B cell (primary cell): ENCODE results near the gene GPRC5B. TPM values are rescaled to one million over a fixed set of nuclear protein-coding genes. Genes with fewer than 3 reads are reported as not detected.

Experiments
- ATAC-seq: fragments of 200-7000 bp; cut with Tn5 transposase; one replicate; pipeline ENCODE4 v1.10.0; 2021; ENCODE audit warnings: low read depth, mild to moderate bottlenecking, moderate number of reproducible peaks, moderate library complexity
- CTCF ChIA-PET: fragments of 350-600 bp; sonication (Branson Sonifier 250); formaldehyde crosslinking; loops from one replicate; lab custom pipeline; 2021; ENCODE audit warnings: antibody characterized with exemption, inconsistent platforms; lab: Charles Lee
- POLR2A ChIA-PET: fragments of 350-600 bp; sonication (Branson Sonifier 250); formaldehyde crosslinking; loops from one replicate; lab custom pipeline; 2021; ENCODE audit warnings: antibody characterized with exemption; lab: Charles Lee
- DNase-seq: peaks from one replicate; pipeline ENCODE4 v3.0.0; 2013
- H2AFZ ChIP-seq: 2 replicates; pipeline ENCODE4 v1.6.1; 2012; ENCODE audit warnings: mild to moderate bottlenecking, low read depth, low read length; ENCODE audit not compliant: insufficient read depth, poor library complexity, severe bottlenecking
- H3K27ac ChIP-seq, 2 donors: 1 replicate in 1 of 2; 2 replicates in 1 of 2; pipeline ENCODE4 v1.5.1; 2012 to 2013; ENCODE audit warnings: low read length in 2 of 2, mild to moderate bottlenecking in 2 of 2, moderate library complexity in 1 of 2
- H3K27me3 ChIP-seq, 4 experiments: fragments of 200-600 bp in 1 of 4; sonication (generic) in 1 of 4; replicated peaks in 1 of 4; 1 replicate in 2 of 4; 2 replicates in 2 of 4; pipeline versions ENCODE4 v1.6.1 to v1.7.0; 2013 to 2016; ENCODE audit warnings: low read length in 3 of 4, mild to moderate bottlenecking in 2 of 4, mixed read lengths in 1 of 4, moderate library complexity in 1 of 4; ENCODE audit not compliant: insufficient read depth in 4 of 4, control insufficient read depth in 3 of 4; ENCODE audit errors: control extremely low read depth in 1 of 4
- H3K36me3 ChIP-seq, 2 experiments: replicated peaks in 1 of 2; 1 replicate in 1 of 2; 2 replicates in 1 of 2; pipeline versions ENCODE4 v1.6.1 to v1.7.1; 2013; ENCODE audit warnings: low read length in 1 of 2; ENCODE audit not compliant: insufficient read depth in 2 of 2, control insufficient read depth in 1 of 2; ENCODE audit errors: control extremely low read depth in 1 of 2, extremely low read depth in 1 of 2
- H3K4me1 ChIP-seq, 2 donors: fragments of 200-600 bp in 1 of 2; sonication (generic) in 1 of 2; 1 replicate in 1 of 2; 2 replicates in 1 of 2; pipeline versions ENCODE4 v1.5.1 to v1.6.1; 2013 to 2017; ENCODE audit warnings: low read length in 2 of 2; ENCODE audit not compliant: control insufficient read depth in 2 of 2, insufficient read depth in 2 of 2
- H3K4me2 ChIP-seq: replicated peaks from 2 replicates; pipeline ENCODE3; 2012; ENCODE audit warnings: mild to moderate bottlenecking, low read depth, low read length; ENCODE audit not compliant: poor library complexity, severe bottlenecking
- H3K4me3 ChIP-seq, 5 experiments: fragments of 200-600 bp in 1 of 5; sonication (generic) in 1 of 5; 1 replicate in 3 of 5; 2 replicates in 2 of 5; pipeline versions ENCODE4 v1.5.1 to v1.7.0; 2011 to 2016; ENCODE audit warnings: low read length in 4 of 5, mild to moderate bottlenecking in 4 of 5, low read depth in 2 of 5, control low read depth in 1 of 5, moderate library complexity in 1 of 5; ENCODE audit not compliant: insufficient read depth in 1 of 5; ENCODE audit errors: control extremely low read depth in 1 of 5, extremely low read depth in 1 of 5
- H3K79me2 ChIP-seq: fragments of 200-600 bp; sonication (generic); one replicate; pipeline ENCODE4 v1.6.0; 2016; ENCODE audit warnings: low read length; ENCODE audit not compliant: control insufficient read depth, insufficient read depth
- H3K9ac ChIP-seq: fragments of 200-600 bp; sonication (generic); 2 replicates; pipeline ENCODE4 v1.6.1; 2017; ENCODE audit warnings: mild to moderate bottlenecking, low read length, moderate library complexity
- H3K9me3 ChIP-seq, 3 donors: one replicate each; pipeline versions ENCODE4 v1.6.1 to v1.7.1; 2013; ENCODE audit warnings: low read length in 2 of 3; ENCODE audit not compliant: control insufficient read depth in 2 of 3, insufficient read depth in 1 of 3; ENCODE audit errors: control extremely low read depth in 1 of 3
- H4K20me1 ChIP-seq: 2 replicates; pipeline ENCODE4 v1.6.0; 2012; ENCODE audit warnings: mild to moderate bottlenecking, low read length; ENCODE audit not compliant: insufficient read depth, control insufficient read depth, poor library complexity, severe bottlenecking
- H3K27ac Mint-ChIP-seq: one replicate; pipeline ENCODE4 v1.8.0; 2021; ENCODE audit warnings: mixed read lengths
- H3K27me3 Mint-ChIP-seq: one replicate; pipeline ENCODE4 v1.8.0; 2021; ENCODE audit warnings: mixed read lengths
- H3K4me1 Mint-ChIP-seq: one replicate; pipeline ENCODE4 v1.8.0; 2021; ENCODE audit warnings: mixed read lengths
- H3K4me3 Mint-ChIP-seq: one replicate; pipeline ENCODE4 v1.8.0; 2021; ENCODE audit warnings: mixed read lengths
- H3K9me3 Mint-ChIP-seq: one replicate; pipeline ENCODE4 v1.8.0; 2022; ENCODE audit warnings: mixed read lengths; ENCODE audit not compliant: insufficient read depth
- EZH2 ChIP-seq: IDR thresholded peaks from 2 replicates; pipeline ENCODE4 v1.6.1; 2012; ENCODE audit warnings: borderline replicate concordance, low read depth, mild to moderate bottlenecking, moderate library complexity, low read length; ENCODE audit not compliant: insufficient read depth, poor library complexity, severe bottlenecking
- WGBS: methylation state at CpG from one replicate; pipeline ENCODE4 v1.1.5; 2013; ENCODE audit warnings: missing lambda C conversion rate; ENCODE audit not compliant: insufficient coverage; 5-methylcytosine and 5-hydroxymethylcytosine counted together
- intact Hi-C: fragments of 100-400 bp; cut with micrococcal nuclease; formaldehyde crosslinking; loops from one replicate; pipeline ENCODE4 v1.10.0; 2022
- polyA plus RNA-seq: library from polyadenylated mRNA; depleted of rRNA; stranded (reverse); fragments of >200 nt; gene quantifications from 2 replicates; pipeline ENCODE4 v1.2.3, GENCODE V29; 2012
- total RNA-seq, 2 donors: library from RNA; stranded (reverse); fragments of 120-200 nt in 1 of 2; gene quantifications; 1 replicate in 1 of 2; 2 replicates in 1 of 2; pipeline versions ENCODE4 v1.2.3 to v1.2.4, GENCODE V29; 2013 to 2022
- TF ChIP-seq, protein P1 (sequence below): fragments of 200-600 bp; IDR thresholded peaks from one replicate; pipeline ENCODE4 v1.8.0; 2022; ENCODE audit warnings: antibody characterized with exemption, mild to moderate bottlenecking

GPRC5B gene
- total and polyA plus RNA-seq, 2 donors (not counting 1 experiment from before 2014, with no cell fraction given), result not detected

DNA sequence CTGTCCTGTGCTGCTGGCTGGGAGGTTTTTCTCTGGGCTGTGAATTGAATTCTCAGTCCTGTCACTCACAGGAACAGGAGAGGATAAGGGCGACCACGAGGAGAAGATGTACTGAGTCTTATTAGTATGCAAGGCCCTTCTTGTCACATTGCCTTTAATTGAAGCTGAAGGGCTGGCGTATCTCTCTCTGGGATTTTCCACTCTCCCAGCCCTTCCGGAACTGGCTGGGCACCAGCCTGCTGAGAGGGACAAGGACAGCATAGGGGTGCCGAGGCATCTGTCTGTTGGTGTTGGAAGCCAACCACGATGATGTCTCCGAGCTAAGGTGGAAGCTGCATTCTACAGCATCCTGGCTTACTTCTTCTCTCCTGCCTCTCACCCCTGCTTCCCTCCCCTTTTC is 33.2 kb downstream of the GPRC5B start:
- H3K27ac ChIP-seq, result no peak overlapping the region

DNA sequence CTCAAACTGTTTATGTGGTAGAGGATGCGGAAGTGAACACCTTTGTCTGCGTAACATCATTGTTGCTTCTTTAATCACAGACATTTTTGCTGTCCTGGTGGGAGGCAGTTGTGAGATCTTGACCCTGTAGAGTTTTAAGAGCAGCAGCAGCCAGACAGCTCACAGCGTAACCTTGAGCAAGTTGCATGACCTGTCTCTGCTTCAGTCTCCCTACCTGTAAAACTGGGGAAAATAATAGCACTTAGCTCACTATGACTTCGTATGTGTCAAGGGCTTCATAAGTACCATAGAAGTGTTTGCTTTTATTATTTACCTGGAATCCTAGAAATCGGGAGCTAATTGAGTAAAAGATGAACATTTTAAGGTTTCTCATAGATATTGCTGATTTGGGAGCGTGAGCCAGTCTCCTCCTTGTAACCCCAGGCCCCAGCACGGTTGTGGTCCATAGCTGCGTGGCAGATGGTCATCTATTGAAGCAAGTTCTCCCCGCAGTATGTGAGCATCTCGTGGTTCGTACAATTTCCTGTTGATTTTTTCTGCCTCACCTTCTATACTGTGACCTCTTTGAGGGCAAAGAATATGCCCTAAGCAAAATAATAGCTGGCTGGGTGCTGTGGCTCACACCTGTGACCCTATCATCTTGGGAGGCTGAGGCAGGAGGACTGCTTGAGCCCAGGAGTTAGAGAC is 34.4 kb downstream of the GPRC5B start:
- Histone ChIP-seq H3K4me1 (no peaks in the 10 kb centered on the region), H4K20me1 (no peaks in the 10 kb centered on the region), H2AFZ (no peak overlapping the region), H3K79me2 (no peaks in the 10 kb centered on the region), H3K9ac (no peak overlapping the region), H3K4me2 (no peak overlapping the region), H3K9me3 (no peaks in the 10 kb centered on the region), H3K4me3 (no peak overlapping the region), H3K27me3 (no peaks in the 10 kb centered on the region), H3K36me3 (no peaks in the 10 kb centered on the region), H3K27ac (no peak overlapping the region)
- DNase-seq (no peak), ATAC-seq (no peak)
- H3K4me3 Mint-ChIP-seq, result no peak overlapping the region
- intact Hi-C loops, result no loop called here
- ChIA-PET POLR2A (no interaction called here), CTCF (no interaction called here)
- no peak overlapping the region for H3K27ac Mint-ChIP-seq
- no peaks in the 10 kb centered on the region for H3K9me3 Mint-ChIP-seq
- TF ChIP-seq, protein P1, sequence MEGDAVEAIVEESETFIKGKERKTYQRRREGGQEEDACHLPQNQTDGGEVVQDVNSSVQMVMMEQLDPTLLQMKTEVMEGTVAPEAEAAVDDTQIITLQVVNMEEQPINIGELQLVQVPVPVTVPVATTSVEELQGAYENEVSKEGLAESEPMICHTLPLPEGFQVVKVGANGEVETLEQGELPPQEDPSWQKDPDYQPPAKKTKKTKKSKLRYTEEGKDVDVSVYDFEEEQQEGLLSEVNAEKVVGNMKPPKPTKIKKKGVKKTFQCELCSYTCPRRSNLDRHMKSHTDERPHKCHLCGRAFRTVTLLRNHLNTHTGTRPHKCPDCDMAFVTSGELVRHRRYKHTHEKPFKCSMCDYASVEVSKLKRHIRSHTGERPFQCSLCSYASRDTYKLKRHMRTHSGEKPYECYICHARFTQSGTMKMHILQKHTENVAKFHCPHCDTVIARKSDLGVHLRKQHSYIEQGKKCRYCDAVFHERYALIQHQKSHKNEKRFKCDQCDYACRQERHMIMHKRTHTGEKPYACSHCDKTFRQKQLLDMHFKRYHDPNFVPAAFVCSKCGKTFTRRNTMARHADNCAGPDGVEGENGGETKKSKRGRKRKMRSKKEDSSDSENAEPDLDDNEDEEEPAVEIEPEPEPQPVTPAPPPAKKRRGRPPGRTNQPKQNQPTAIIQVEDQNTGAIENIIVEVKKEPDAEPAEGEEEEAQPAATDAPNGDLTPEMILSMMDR, result no peak
- no peak for TF ChIP-seq EZH2
- 87% methylated on average over 8 of the region's 11 CpGs for WGBS
- peaks cover 10% of the 10 kb centered on the region for H3K27me3 Mint-ChIP-seq
- H3K4me1 Mint-ChIP-seq, result no peaks in the 10 kb centered on the region

More for the DNA sequence above, 33.2 kb downstream of the GPRC5B start:
- intact Hi-C loops, result no loop called here
- ChIA-PET CTCF (no interaction called here), POLR2A (no interaction called here)
- Histone ChIP-seq H2AFZ (no peak overlapping the region), H3K4me1 (no peaks in the 10 kb centered on the region), H3K79me2 (no peaks in the 10 kb centered on the region), H3K36me3 (no peaks in the 10 kb centered on the region), H3K9me3 (no peaks in the 10 kb centered on the region), H3K27me3 (no peaks in the 10 kb centered on the region), H3K9ac (no peak overlapping the region), H3K4me3 (no peak overlapping the region), H3K4me2 (no peak overlapping the region), H4K20me1 (no peaks in the 10 kb centered on the region)
- ATAC-seq (no peak), DNase-seq (no peak)
- 89% methylated on average over 6 of the region's 7 CpGs for WGBS
- TF ChIP-seq EZH2, result no peak
- TF ChIP-seq, protein P1, result no peak
- Mint-ChIP-seq H3K27me3 (peaks cover 13% of the 10 kb centered on the region), H3K27ac (no peak overlapping the region), H3K4me1 (no peaks in the 10 kb centered on the region), H3K9me3 (no peaks in the 10 kb centered on the region), H3K4me3 (no peak overlapping the region)
